HepG2 (cell line): Measurements from ENCODE around the gene GNG7. TPM values are rescaled to one million over a fixed set of nuclear protein-coding genes. Genes with fewer than 3 reads are reported as not detected.

Source experiments
- ARID5B ChIP-seq: IDR thresholded peaks from 2 replicates; pipeline ENCODE4 v1.4.0; 2020; ENCODE audit warnings: mild to moderate bottlenecking, missing genetic modification reagents
- BATF2 ChIP-seq: sonication (generic); formaldehyde crosslinking; IDR thresholded peaks from 2 replicates; pipeline ENCODE4 v1.8.0; 2022; ENCODE audit warnings: mild to moderate bottlenecking, missing genetic modification reagents, moderate library complexity
- CAMTA2 ChIP-seq: sonication (generic); formaldehyde crosslinking; IDR thresholded peaks from 2 replicates; pipeline ENCODE4 v1.4.0; 2020; ENCODE audit warnings: mild to moderate bottlenecking, missing genetic modification reagents, borderline replicate concordance
- DZIP1 ChIP-seq: sonication (generic); formaldehyde crosslinking; IDR thresholded peaks from 2 replicates; pipeline ENCODE4 v1.5.0; 2020; ENCODE audit warnings: mild to moderate bottlenecking, missing genetic modification reagents
- GRHL1 ChIP-seq: sonication (generic); formaldehyde crosslinking; conservative IDR thresholded peaks from 2 replicates; pipeline ENCODE4 v1.8.0; 2022; ENCODE audit warnings: missing genetic modification reagents
- IKZF4 ChIP-seq: sonication (generic); formaldehyde crosslinking; IDR thresholded peaks from 2 replicates; pipeline ENCODE4 v1.5.1; 2020; ENCODE audit warnings: borderline replicate concordance, mild to moderate bottlenecking, low read depth, missing genetic modification reagents; ENCODE audit errors: not compliant biosample characterization
- NRL ChIP-seq: sonication (generic); formaldehyde crosslinking; IDR thresholded peaks from 2 replicates; pipeline ENCODE4 v1.5.0; 2020; ENCODE audit warnings: missing genetic modification reagents, mild to moderate bottlenecking, moderate library complexity, borderline replicate concordance
- POGZ ChIP-seq: sonication (generic); formaldehyde crosslinking; IDR thresholded peaks from 2 replicates; pipeline ENCODE4 v1.4.0; 2020; ENCODE audit warnings: mild to moderate bottlenecking, missing genetic modification reagents
- RAD21 ChIP-seq: fragments of 450-650 bp; formaldehyde crosslinking; IDR thresholded peaks from 2 replicates; pipeline ENCODE4 v1.5.0; 2020; ENCODE audit warnings: mild to moderate bottlenecking
- REPIN1 ChIP-seq: sonication (generic); formaldehyde crosslinking; IDR thresholded peaks from 2 replicates; pipeline ENCODE4 v1.8.0; 2022; ENCODE audit warnings: missing genetic modification reagents, low read depth, mild to moderate bottlenecking, borderline replicate concordance
- SIX4 ChIP-seq: sonication (generic); formaldehyde crosslinking; IDR thresholded peaks from 2 replicates; pipeline ENCODE4 v1.4.0; 2020; ENCODE audit warnings: missing genetic modification reagents
- SKI ChIP-seq: fragments of 450-650 bp; IDR thresholded peaks from one replicate; pipeline ENCODE4 v1.6.1; 2018; ENCODE audit warnings: mild to moderate bottlenecking; ENCODE audit not compliant: partially characterized antibody
- TOE1 ChIP-seq: sonication (generic); formaldehyde crosslinking; IDR thresholded peaks from 2 replicates; pipeline ENCODE4 v1.4.0; 2020; ENCODE audit warnings: mild to moderate bottlenecking, missing genetic modification reagents
- ZBTB7B ChIP-seq: sonication (generic); formaldehyde crosslinking; IDR thresholded peaks from 2 replicates; pipeline ENCODE4 v1.4.0; 2020; ENCODE audit warnings: missing genetic modification reagents
- ZMYM2 ChIP-seq: sonication (generic); formaldehyde crosslinking; IDR thresholded peaks from 2 replicates; pipeline ENCODE4 v1.8.0; 2022; ENCODE audit warnings: mild to moderate bottlenecking, missing genetic modification reagents
- ZNF326 ChIP-seq: sonication (generic); formaldehyde crosslinking; IDR thresholded peaks from 2 replicates; pipeline ENCODE4 v1.4.0; 2020; ENCODE audit warnings: missing genetic modification reagents, borderline replicate concordance
- ZNF335 ChIP-seq: sonication (generic); formaldehyde crosslinking; IDR thresholded peaks from 2 replicates; pipeline ENCODE4 v1.4.0; 2020; ENCODE audit warnings: missing genetic modification reagents
- ZNF350 ChIP-seq: sonication (generic); formaldehyde crosslinking; IDR thresholded peaks from 2 replicates; pipeline ENCODE4 v1.4.0; 2020; ENCODE audit warnings: mild to moderate bottlenecking, low read depth, missing genetic modification reagents, borderline replicate concordance
- ZSCAN21 ChIP-seq: sonication (generic); formaldehyde crosslinking; IDR thresholded peaks from 2 replicates; pipeline ENCODE4 v1.8.0; 2022; ENCODE audit warnings: mild to moderate bottlenecking, missing genetic modification reagents, moderate library complexity, borderline replicate concordance
- ZSCAN25 ChIP-seq: sonication (generic); formaldehyde crosslinking; IDR thresholded peaks from 2 replicates; pipeline ENCODE4 v1.8.0; 2022; ENCODE audit warnings: mild to moderate bottlenecking, missing genetic modification reagents
- polyA plus RNA-seq, 8 experiments: library from polyadenylated mRNA; depleted of rRNA in 3 of 8; stranded (reverse) in 7 of 8; unstranded in 1 of 8; fragments of >200 nt; fragmentation: Illumina TruSeq in 4 of 8; extraction: Trizol in 4 of 8; gene quantifications; 2 replicates each; pipeline versions ENCODE4 v1.2.1 to v1.2.3, GENCODE V29; 2011 to 2016; ENCODE audit warnings: low read depth in 4 of 8, missing spikeins in 1 of 8, mixed read lengths in 1 of 8; ENCODE audit not compliant: insufficient read depth in 1 of 8
- total RNA-seq, 5 experiments: library from RNA; depleted of rRNA; stranded (reverse); fragments of >200 nt; fragmentation: Illumina TruSeq; extraction: Trizol; gene quantifications; 2 replicates each; pipeline ENCODE4 v1.2.3, GENCODE V29; 2016; ENCODE audit warnings: low read depth in 1 of 5

Gene GNG7
- total and polyA plus RNA-seq, 2 of the 13 experiments (the other 11 are each of a cell fraction or from before 2014, with no cell fraction given), result 1.4 to 3.3 TPM

- TF ChIP-seq ARID5B (CRISPR knock-in tag) (peak; percentile 81), RAD21 (peak; percentile 76), BATF2 (CRISPR knock-in tag) (no peak), REPIN1 (CRISPR knock-in tag) (no peak), CAMTA2 (CRISPR knock-in tag) (0 out of 2 replicates have a peak, but pooled peaks have one; percentile 43), NRL (peak; percentile 91), ZNF335 (CRISPR knock-in tag) (no peak), IKZF4 (CRISPR knock-in tag) (peak; percentile 52), ZBTB7B (CRISPR knock-in tag) (no peak; the same call in 1 of the 2 replicates), DZIP1 (CRISPR knock-in tag) (peak; percentile 89; the same call in 1 of the 2 replicates), ZNF350 (CRISPR knock-in tag) (peak; percentile 47; the same call in 1 of the 2 replicates), ZSCAN21 (CRISPR knock-in tag) (peak; percentile 83), SKI (peak; percentile 95), ZNF326 (CRISPR knock-in tag) (no peak), ZSCAN25 (CRISPR knock-in tag) (peak; percentile 64; the same call in 1 of the 2 replicates), GRHL1 (CRISPR knock-in tag) (no peak), TOE1 (CRISPR knock-in tag) (no peak), ZMYM2 (CRISPR knock-in tag) (no peak), SIX4 (CRISPR knock-in tag) (no peak), POGZ (no peak)
These were observed 126.6 kb downstream of the GNG7 start (continued) for GRCh38 chr19:2575734-2576481.
